Kidney (tissue), 14 donors: Measurements from ENCODE around the gene CD109. TPM values are rescaled to one million over a fixed set of nuclear protein-coding genes. Genes with fewer than 3 reads are reported as not detected.

Experiments used
- DNase-seq, 5 donors: peaks; one replicate each; pipeline ENCODE4 v3.0.0-alpha.2; 2013 to 2020
- FAIRE-seq: peaks from 2 replicates; lab custom pipeline; 2012; peaks lifted over from hg19 to GRCh38; lab: Jason Lieb, UNC
- H3K27ac ChIP-seq, 2 donors: one replicate each; pipeline ENCODE4 v1.7.0; 2013; ENCODE audit warnings: low read depth in 2 of 2, low read length in 2 of 2, inconsistent platforms in 1 of 2
- H3K27me3 ChIP-seq: one replicate; pipeline ENCODE4 v1.7.1; 2013; ENCODE audit warnings: low read length, inconsistent platforms; ENCODE audit not compliant: control insufficient read depth, insufficient read depth
- H3K36me3 ChIP-seq, 3 donors: one replicate each; pipeline versions ENCODE4 v1.7.0 to v1.7.1; 2013; ENCODE audit warnings: low read length in 3 of 3, control low read depth in 1 of 3, inconsistent platforms in 1 of 3; ENCODE audit not compliant: insufficient read depth in 3 of 3, control insufficient read depth in 2 of 3
- H3K4me1 ChIP-seq, 3 donors: one replicate each; pipeline versions ENCODE4 v1.7.0 to v1.7.1; 2013; ENCODE audit warnings: low read length in 3 of 3, inconsistent platforms in 1 of 3, low read depth in 1 of 3; ENCODE audit not compliant: control insufficient read depth in 2 of 3, insufficient read depth in 2 of 3
- H3K4me3 ChIP-seq, 3 donors: one replicate each; pipeline versions ENCODE4 v1.7.0 to v1.8.1; 2013; ENCODE audit warnings: low read length in 3 of 3, control low read depth in 1 of 3, inconsistent platforms in 1 of 3
- H3K9ac ChIP-seq, 3 donors: one replicate each; pipeline versions ENCODE4 v1.7.0 to v1.7.1; 2013; ENCODE audit warnings: low read length in 3 of 3, control low read depth in 1 of 3, inconsistent platforms in 1 of 3
- H3K9me3 ChIP-seq, 3 donors: one replicate each; pipeline versions ENCODE4 v1.7.0 to v1.7.1; 2013; ENCODE audit warnings: low read length in 3 of 3, control low read depth in 1 of 3, inconsistent platforms in 1 of 3; ENCODE audit not compliant: control insufficient read depth in 2 of 3, insufficient read depth in 1 of 3
- CTCF ChIP-seq: IDR thresholded peaks from 3 replicates; pipeline ENCODE4 v1.5.1; 2012; ENCODE audit warnings: mild to moderate bottlenecking, moderate library complexity, borderline replicate concordance; ENCODE audit not compliant: insufficient read depth; ENCODE audit errors: extremely low read depth
- intact Hi-C: fragments of 100-400 bp; cut with DNase I; formaldehyde crosslinking; loops from one replicate; pipeline ENCODE4 v1.11.1; 2022
- polyA plus RNA-seq: library from polyadenylated mRNA; stranded (reverse); fragments of 350-450 nt; fragmentation: Illumina TruSeq; extraction: RNeasy Lipid Tissue Mini Kit (QIAGEN cat#74804); gene quantifications from one replicate; pipeline ENCODE4 v1.2.3, GENCODE V29; 2014; ENCODE audit warnings: low read depth, low replicate concordance; ENCODE audit not compliant: insufficient read depth
- total RNA-seq: library from RNA; stranded (reverse); fragmentation: NEBNext Ultra II Directional; extraction: Animal tissue kit (Norgen Biotek cat#: 25700); gene quantifications from one replicate; pipeline ENCODE4 v1.2.1, GENCODE V29; 2021
- donor health status: control.
- donor health status: control.
- donor health status: control.
- donor health status: control.
- donor health status: control.
- donor health status: DM: yes; HTN: yes; CAD: no.
- donor health status: Normal renal cell carcinoma (clear cell type).

Gene CD109
- total and polyA plus RNA-seq, 2 donors from 2014 or later, result 3.7 to 19.0 TPM

- no peak for TF ChIP-seq CTCF
- Histone ChIP-seq H3K9ac (no peak overlapping the region), H3K4me3 (no peak overlapping the region), H3K36me3 (no peaks in the 10 kb centered on the region), H3K27ac (no peak overlapping the region), H3K27me3 (no peaks in the 10 kb centered on the region), H3K9me3 (no peaks in the 10 kb centered on the region), H3K4me1 (no peaks in the 10 kb centered on the region)
- no peak for DNase-seq
- intact Hi-C loops, result no loop called here
- FAIRE-seq, result peak; percentile 50
Observed at GRCh38 chr6:73873081-73873480, 177.1 kb downstream of the CD109 start.

Other genes starting within 250 kb of the CD109 start
- 5.9 TPM for gene CGAS, start 243.9 kb upstream of the CD109 start, total RNA-seq
- gene CGAS, start 243.9 kb upstream of the CD109 start, polyA plus RNA-seq, result 1.1 TPM
- 32.8 TPM for gene MTO1, start 234.5 kb upstream of the CD109 start, total RNA-seq
- gene MTO1, start 234.5 kb upstream of the CD109 start, polyA plus RNA-seq, result 14.9 TPM
- 10,277 TPM for gene EEF1A1, start 175.2 kb upstream of the CD109 start, total RNA-seq
- gene EEF1A1, start 175.2 kb upstream of the CD109 start, polyA plus RNA-seq, result 9,725 TPM
- 15.5 TPM for gene SLC17A5, start 42.2 kb upstream of the CD109 start, total RNA-seq
- gene SLC17A5, start 42.2 kb upstream of the CD109 start, polyA plus RNA-seq, result 18.2 TPM